ENCODE results near the gene OSTN.
"Not testable (repeated sequence)": the region's sequence is repeated elsewhere in the genome, so short reads cannot be mapped to it uniquely, and the experiment has no call there.

Gene OSTN

GRCh38 chr3:191268737-191269136 lies 69.7 kb downstream of the OSTN start:
- DNase-seq = no peak

GRCh38 chr3:191269289-191270085 lies 70.4 kb downstream of the OSTN start:
- DNase-seq = no peak

- DNase-seq = not testable (repeated sequence)
These were observed 76.2 kb downstream of the OSTN start for GRCh38 chr3:191275244-191275643.

GRCh38 chr3:191275751-191276150 lies 76.7 kb downstream of the OSTN start:
- DNase-seq = no peak

GRCh38 chr3:191280111-191280510 lies 81.1 kb downstream of the OSTN start:
- no peak for DNase-seq

- no peak for DNase-seq
These were observed 81.8 kb downstream of the OSTN start for GRCh38 chr3:191280882-191281281.

- DNase-seq = no peak
These were observed 83.5 kb downstream of the OSTN start for GRCh38 chr3:191282251-191283185.

- no peak for DNase-seq
These were observed 84.4 kb downstream of the OSTN start for GRCh38 chr3:191283400-191283799.

- peak; percentile 46 for DNase-seq
These were observed 91.4 kb downstream of the OSTN start for GRCh38 chr3:191290311-191291025.

- no peak for DNase-seq
These were observed 93.4 kb downstream of the OSTN start for GRCh38 chr3:191292243-191293015.

GRCh38 chr3:191294291-191294690 lies 95.2 kb downstream of the OSTN start:
- no peak for DNase-seq

GRCh38 chr3:191296041-191296541 lies 97.0 kb downstream of the OSTN start:
- peak; percentile 24 for DNase-seq

GRCh38 chr3:191298846-191299245 lies 99.8 kb downstream of the OSTN start:
- no peak for DNase-seq

- no peak for DNase-seq
These were observed 101.4 kb downstream of the OSTN start for GRCh38 chr3:191300422-191300821.

- DNase-seq = no peak
These were observed 102.0 kb downstream of the OSTN start for GRCh38 chr3:191301017-191301416.

GRCh38 chr3:191301782-191302411 lies 102.9 kb downstream of the OSTN start:
- no peak for DNase-seq

- DNase-seq = no peak
These were observed 103.4 kb downstream of the OSTN start for GRCh38 chr3:191302451-191302850.

- peak; percentile 30 for DNase-seq
These were observed 104.6 kb downstream of the OSTN start for GRCh38 chr3:191303596-191303995.

GRCh38 chr3:191306428-191306827 lies 107.4 kb downstream of the OSTN start:
- no peak for DNase-seq

GRCh38 chr3:191307341-191307740 lies 108.3 kb downstream of the OSTN start:
- no peak for DNase-seq

GRCh38 chr3:191313296-191313695 lies 114.3 kb downstream of the OSTN start:
- DNase-seq = no peak
